SIG-M5 (cell line): Measurements from ENCODE around the gene PPHLN1.

Experiments used
- DNase-seq: peaks from one replicate; lab custom pipeline; 2025; lab: John Stamatoyannopoulos, UW

The PPHLN1 gene

DNA sequence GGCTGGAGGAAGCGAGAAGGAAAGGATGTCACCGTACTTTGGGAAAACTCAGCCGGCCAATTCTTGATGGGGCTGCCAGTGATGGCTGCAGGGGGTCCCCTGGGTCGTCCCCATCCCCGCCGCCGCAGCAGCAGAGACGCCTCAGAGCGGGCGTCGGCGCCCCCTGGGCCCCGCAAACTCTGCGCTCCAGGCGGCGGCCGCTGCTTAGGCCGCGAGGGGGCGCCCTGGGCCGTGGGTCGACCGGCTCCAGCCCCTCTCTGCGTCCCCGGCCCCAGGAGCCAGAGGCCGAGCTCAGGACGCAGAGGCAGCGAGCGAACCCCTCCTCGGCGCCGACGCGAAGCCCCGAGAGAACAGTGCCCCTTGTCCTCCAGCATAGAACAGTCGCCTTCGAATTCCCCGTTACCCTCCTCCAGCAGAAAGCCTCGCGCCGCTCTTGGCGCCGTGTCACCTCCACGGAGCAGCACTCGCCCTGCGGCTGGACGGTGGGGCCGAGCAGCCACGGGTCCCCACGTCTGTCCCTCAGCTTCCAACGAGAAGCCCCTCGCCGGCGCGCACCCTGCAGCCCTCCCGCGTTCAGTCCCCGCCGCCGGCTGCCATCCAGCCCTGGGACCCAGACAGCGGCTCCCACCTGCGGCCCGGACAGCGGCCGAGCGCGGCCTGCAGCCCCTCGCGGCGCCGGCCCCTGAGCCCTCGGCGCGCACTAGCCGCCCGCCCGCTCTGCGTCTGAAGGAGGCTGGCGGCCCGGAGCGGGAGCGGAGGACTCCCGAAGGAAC lies 157.0 kb downstream of the PPHLN1 start:
- no peak for DNase-seq

DNA sequence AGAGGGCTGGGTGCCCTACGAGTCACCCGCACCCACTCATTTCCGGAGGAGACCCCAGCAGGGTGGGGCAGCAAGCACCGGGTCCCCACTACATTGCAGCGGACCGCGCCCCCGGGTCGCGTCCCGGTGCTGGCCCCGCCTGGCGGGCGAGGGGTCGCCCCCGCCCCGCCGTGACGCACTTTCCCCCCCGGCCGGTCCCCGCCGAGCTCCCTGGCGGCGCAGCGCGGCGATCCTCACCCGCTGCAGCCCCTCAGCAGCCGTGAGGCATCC lies 157.5 kb downstream of the PPHLN1 start:
- no peak for DNase-seq

DNA sequence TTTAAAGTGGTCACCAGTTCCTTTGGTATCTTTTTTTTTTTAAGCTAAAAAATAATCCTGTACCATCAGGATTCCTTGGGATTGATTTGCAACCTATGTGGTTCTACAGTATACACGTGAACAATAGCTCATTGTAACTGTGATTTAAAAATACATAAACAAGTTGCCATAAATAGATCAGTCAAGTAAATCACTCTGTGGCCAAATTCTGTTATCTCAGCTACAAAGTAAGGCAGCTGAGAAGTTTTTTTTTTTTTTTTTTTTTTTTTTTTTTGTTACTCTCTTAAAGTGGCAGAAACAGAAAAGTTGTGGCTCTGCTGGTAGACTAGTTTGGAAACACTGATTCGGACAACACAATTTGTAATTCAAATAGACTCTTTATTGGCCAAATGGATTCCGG lies 159.0 kb downstream of the PPHLN1 start:
- no peak for DNase-seq

DNA sequence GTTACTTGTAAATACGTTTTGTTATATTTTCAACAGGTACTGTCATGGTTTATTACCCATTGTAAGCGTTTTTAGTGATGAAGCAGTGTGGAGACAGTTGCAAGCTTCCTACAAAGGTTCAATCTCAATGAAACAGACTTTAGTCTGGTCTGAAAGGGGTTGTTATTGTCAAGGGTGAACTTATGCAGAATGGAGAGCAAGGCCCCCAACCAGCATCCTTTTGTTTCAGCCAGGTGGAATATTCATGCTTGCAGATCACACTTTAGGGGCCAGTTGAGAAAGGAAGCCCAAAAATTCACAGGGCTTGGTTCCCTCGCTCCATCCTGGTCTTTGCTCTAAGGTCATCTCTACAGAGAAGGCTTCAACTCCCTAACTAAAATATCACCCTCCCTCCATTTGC lies 159.9 kb downstream of the PPHLN1 start:
- no peak for DNase-seq

DNA sequence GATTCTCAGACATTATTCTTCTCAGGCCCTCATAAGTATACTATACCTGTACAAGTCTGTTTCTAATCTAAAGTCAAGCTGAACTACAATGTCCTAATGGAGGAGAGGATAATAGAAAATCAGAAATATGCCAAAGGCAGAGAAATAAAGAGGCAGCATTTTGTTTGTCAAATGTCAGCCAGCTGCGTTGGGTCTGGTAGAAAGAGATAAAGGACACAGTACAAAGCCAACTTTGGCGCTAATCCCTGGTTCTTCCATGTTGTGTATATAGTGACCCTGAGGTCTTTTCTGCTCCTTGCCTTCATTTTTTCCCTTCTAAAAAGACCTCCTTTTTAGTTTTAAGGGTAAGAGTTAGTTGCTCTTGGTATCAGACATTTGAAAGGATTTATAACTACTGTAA lies 160.4 kb downstream of the PPHLN1 start:
- no peak for DNase-seq

DNA sequence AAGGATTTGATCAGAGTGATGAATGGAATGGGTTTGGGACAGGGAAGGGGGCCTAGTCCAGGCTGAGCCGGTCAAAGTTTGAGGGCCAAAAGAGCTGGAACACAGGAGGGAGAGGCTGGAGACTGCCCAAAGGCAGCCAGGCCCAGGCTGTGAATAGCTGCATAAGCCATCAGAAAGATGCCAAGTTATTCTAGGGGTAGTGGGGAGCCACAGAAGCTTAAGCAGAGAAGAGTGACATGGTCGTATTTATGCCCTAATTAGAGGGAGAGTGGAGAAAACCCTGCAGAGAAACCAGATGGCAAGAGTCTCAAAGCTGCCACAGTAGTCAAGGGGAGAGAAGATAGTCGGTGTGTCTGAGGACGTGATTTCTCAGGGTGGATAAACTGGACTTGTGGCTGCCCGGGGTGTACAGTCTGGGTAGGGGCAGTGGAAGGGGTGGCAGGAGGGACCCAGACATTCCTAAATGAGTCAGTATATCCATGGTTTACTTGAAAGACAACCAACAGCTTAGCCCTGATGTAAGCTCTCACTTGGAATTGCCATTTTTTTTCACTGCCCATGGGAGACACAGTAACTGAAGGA lies 164.4 kb downstream of the PPHLN1 start:
- no peak for DNase-seq
